Dermis blood vessel endothelial cell (primary cell): ENCODE measurements around the gene ZFHX2. TPM values are rescaled to one million over a fixed set of nuclear protein-coding genes. Genes with fewer than 3 reads are reported as not detected.

ENCODE experiments used
- DNase-seq: peaks from one replicate; pipeline ENCODE4 v3.0.0; 2010
- total RNA-seq: library from RNA; depleted of rRNA; stranded (reverse); fragments of >200 nt; gene quantifications from 2 replicates; pipeline ENCODE4 v1.2.3, GENCODE V29; 2014

ZFHX2 gene
- total RNA-seq, 1 donor from 2014 or later: 0.17 TPM

DNA sequence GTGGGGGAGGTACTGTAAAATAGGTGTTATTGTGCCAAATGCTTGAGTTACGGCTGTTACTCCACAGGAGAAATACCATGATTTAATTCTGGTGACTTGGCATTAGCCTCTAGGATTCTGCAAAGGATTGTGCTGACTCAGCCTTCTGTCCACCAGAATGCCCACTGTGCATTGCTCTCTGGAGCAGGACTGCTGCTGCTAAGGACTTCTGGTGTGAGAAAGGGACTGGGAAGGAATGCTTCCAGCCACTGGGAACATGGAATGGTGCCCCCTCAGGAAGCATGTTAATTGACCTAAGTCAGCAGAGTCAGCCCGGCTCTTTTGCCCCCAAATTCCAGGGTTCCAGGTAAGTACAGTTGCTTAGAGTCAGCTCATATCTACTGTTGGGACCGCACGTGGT lies 32.9 kb downstream of the ZFHX2 start:
- DNase-seq: no peak

DNA sequence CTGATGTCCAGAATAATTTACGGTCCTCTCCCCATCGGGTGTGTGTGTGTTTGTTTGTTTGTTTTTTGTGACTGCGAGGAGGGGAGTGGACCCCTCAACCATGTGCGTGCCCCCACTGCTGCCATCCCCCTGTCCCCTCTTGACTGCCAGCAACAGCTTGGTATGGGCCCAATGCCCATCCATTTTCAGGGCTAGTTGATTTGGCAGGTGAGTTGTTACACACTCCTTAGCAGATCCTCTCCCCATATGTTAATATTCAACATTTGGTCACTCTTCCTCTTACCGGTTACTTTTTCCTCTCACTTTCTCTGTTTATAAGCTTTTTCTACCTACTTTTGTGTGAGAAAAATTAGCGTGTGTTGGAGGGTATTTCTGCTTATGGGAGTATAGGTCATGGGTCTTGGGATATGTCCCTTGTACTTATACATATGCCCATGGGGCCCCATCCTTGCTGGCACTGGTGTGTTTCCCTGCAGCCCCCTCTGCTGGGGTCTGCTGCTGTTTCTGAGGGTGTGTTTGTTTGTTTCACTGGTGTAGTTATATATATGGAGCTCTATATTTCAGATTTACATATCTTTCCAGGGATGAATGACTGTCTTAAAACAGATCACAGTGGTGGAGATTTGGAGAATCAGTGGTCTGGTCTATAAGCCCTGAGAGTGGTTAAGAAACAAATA lies 33.8 kb downstream of the ZFHX2 start:
- no peak for DNase-seq

DNA sequence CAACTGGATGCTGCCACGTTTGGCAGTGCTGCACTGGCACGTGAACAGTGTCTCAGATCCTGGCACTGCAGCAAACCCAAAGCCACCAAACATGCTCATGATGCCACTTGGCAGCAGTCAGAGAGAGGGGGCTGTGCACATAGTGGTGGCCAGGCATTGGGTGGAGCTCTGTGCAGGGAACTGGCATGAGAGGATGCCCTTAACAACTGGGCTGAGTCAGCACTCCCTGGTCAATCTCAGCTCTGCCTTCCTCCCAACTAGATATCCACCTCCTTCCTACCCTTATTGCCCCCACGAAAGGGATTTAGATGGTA lies 37.0 kb downstream of the ZFHX2 start:
- DNase-seq: no peak

DNA sequence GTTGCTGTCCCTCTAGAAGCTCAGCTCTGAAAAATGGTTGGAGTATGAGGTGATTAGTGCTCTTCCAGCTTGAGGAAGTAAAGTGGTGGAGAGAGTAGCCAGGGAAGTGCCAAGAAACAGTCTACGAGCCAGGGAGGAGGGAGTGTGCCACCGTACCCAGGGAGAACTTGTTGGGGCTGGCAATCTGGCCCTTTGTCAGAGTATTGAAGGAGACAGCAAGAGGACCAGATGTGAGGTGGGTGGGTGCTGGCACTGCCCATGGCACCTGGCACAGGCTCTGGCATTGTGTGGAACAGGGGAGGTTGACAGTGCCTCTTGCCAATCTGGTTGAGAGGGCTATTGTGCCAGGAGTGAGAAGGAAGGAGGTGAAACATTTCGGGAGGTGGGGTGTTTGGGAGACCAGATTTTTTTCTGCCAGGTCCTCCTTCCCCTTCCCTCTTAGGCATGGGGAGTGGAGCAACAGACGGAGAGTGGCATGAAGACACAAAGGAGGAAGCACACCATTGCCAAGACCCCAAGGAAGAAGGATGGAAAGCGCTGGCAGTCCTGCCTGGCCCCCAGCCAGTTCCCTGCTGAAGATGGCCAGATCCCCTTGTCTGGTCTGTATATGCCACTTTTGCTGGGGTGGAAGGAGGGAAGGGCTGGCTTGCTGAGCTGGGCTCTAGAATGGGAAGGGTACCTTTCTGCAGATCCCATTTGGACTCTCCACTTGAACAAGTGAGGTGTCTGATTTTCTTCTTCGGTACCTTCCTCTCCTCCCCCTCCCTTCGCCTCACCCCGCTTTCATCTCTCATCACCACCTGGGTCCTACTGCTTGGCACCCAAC lies 37.5 kb downstream of the ZFHX2 start:
- no peak for DNase-seq

DNA sequence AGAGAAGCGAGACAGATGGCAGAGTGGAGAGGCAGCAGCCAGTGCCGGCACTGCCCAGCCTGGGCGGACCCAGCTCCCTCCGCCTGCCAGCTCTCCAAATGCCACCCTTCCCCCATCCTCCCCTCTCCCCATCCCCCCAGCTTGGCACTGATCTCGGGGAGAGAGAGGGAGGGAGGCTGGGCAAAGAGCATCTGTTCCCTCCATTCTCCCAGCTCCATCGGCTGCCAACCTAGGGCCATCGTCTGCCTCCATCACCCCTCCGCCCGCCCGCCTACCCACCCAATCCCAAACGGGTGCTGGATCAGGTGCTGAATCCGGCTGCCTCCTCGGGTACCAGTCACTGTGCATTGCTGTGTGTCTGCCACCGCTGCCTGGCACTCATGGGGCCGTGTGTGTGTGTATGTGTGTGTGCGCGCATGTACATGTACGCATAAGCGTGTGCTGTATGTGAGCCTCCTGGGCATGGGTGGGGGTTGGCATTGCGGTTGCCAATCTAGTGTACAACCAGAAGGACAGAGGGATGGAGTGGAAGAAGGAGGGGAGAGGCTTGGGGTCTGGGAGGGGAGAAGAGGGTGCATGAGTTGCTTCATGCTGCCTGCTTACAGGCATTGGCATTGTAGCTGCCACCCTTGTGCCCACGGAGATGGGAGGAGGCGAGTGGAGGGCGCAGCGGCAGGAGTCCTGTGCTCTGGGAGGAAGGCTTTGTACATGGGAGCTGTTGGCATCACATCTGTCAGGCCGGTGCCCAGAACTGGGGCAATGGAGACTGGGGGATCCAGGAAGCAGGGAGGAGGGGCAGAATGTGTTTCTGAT lies 38.4 kb downstream of the ZFHX2 start:
- DNase-seq: no peak

DNA sequence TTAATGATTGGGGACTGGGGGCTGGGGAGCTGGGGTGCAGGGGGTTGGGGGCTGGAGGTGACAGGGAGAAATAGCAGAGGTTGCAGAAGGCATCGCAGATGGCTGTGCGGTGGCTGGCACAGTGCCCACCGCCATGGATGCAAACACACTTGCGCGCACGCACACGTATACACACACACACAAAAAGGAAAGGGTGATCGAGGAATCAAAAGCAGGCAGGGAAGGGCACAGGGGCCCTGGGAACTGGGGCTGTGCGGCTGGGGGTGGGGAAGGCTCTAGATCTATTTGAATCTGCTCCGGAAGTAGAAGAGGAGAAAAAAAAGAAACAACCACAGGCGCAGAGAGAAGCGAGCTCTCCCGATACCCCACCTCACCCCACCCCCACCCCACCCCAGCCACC lies 39.4 kb downstream of the ZFHX2 start:
- DNase-seq: no peak

DNA sequence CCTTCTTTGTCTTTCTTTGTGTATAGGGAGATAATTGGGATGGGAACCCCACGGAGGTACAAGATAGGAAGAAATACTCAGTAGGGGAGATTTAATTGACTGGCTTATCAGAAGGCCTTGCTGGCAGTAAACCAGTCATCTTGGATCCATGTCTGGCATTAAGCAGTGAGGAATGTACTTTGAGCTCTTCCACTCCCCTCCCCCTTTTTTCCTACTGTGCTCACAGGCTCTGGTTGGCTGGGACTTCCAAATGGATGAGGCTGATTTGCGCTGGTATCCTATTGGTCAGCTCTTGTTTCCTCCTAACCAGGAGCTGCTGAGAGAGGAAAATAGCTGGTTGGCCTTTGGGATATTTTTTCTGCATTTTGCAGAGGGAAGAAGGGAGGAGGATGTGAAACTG lies 57.3 kb downstream of the ZFHX2 start:
- no peak for DNase-seq

DNA sequence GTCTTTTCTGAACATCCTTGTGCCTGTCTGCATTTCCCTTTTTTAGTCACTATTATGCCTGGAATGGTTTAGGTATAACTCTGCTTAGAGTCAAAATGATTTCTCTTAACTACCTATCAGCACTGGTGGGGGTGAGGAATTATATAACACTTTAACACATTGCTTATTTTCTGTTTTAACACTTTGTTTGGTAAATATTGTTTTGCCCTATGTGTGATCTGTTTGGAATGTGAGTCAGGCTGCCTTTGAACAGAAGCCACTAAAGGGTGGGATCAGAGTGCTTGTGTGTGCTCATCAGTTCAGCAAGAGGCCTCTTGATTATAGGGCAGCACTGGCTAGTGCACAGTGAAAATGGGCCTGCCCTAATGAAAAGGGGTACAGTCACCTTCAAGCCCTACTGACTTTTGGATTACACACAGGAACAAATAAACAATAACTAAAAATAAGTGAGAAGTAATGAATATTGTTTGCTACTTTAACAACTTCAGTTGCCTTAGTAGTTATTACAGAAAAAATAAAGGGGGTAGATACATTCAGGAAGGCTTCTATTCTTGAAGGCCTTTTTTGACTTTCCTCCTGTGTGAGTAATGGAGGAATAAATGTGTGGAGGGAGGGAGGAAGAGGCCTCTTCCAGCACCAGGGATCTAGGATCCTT lies 58.8 kb downstream of the ZFHX2 start:
- no peak for DNase-seq

DNA sequence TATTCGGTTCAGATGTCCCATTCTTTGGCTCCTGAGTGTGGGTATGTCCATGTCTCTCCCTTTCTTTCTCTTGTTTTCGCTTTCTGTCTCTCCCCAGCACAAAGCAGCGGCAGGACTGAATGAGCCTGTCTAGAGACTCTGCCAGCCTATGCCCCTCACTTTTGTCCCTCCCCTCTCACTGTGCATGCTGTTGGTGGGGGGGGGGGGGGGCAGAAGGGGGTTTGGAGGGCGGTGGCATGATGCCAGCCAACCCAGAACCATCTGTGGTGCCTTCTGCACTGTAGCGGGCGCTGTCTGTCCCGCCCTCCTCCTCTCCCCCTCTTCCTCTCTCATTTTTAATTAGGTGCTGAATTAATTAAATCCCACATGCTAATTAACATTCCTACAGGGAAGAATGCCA lies 64.3 kb downstream of the ZFHX2 start:
- no peak for DNase-seq

DNA sequence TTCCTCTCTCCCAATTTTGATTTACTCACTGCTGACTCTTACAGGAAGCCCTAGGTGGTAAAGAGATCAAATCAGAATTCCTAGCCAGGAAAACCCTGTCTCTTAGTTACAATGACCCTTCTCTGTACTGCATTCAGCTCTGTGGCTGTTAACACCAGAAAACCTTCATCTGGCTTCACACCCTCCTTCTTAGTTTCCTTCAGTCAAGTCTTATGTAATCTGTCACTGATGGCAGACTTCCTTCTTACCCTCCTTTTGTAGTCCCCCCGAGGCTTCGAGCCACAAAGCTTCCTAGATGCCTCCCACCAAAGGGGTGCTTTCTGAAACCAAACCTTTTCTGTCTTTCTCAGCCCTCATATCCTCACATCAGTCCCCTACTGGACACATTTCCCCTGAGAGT lies 65.5 kb downstream of the ZFHX2 start:
- DNase-seq: no peak

DNA sequence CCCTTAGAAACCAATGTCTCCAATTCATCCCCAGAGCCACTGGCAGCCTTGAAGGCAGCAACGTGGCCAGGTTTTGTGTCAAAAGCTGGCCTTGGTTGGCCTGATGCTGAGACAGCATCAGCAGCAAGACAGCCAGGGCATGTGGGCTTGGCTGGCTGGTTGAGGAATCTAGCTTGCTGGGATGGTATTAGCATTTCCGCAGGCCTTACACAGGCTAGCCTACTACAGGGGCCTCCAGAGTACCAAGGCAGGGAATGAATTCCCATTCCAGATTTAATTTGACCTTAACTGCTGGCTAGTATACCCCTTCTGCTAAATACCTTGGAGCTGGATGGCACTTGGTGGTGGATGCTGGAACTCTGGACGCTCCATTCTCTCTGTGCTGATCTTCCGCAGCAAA lies 66.2 kb downstream of the ZFHX2 start:
- DNase-seq: no peak

DNA sequence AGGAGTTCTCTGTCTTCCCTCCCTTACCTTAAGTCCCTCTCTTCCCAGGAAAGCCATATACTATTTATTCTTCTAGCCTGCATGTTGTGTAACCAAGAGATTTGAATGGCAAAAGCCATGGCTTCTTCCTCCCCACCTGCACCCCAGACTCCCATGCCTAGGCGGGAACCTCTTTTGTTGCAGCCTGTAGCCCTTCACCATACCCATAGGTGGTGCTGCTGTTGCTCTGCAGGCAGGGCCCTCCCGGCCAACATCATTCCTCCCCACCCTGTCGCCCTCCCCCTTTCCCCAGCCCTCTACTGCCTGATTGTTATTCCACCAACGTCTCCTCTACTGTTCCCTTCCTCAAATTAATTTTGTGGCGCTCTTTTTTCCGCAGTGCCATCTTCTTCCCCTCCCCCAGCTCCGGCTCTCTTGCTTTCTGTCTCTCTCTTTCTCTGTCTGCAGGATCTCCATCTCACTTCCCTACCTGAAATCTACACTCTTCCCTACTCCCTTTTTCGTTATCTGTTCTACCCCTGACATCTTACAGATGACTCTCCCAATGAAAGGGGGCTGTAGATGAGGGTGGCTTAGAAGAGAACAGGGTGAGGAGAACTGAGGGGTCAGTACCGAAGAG lies 68.2 kb downstream of the ZFHX2 start:
- DNase-seq: peak; percentile 26

DNA sequence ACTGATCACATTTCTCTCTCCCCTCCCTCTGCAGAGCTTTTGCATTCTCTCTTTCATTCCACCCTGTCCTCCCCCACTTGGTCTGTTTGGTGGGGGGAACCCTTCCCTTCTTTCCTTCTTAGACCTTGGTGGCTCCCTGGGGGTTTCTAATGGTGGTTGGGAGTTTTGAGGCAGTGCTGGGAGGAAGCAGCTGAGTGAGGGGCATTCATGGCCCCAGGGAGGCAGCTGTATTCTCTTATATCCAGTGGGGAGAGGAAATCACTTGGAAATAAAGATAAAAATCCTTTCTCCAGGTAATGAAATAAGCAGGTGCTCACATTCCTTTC lies 68.8 kb downstream of the ZFHX2 start:
- no peak for DNase-seq

DNA sequence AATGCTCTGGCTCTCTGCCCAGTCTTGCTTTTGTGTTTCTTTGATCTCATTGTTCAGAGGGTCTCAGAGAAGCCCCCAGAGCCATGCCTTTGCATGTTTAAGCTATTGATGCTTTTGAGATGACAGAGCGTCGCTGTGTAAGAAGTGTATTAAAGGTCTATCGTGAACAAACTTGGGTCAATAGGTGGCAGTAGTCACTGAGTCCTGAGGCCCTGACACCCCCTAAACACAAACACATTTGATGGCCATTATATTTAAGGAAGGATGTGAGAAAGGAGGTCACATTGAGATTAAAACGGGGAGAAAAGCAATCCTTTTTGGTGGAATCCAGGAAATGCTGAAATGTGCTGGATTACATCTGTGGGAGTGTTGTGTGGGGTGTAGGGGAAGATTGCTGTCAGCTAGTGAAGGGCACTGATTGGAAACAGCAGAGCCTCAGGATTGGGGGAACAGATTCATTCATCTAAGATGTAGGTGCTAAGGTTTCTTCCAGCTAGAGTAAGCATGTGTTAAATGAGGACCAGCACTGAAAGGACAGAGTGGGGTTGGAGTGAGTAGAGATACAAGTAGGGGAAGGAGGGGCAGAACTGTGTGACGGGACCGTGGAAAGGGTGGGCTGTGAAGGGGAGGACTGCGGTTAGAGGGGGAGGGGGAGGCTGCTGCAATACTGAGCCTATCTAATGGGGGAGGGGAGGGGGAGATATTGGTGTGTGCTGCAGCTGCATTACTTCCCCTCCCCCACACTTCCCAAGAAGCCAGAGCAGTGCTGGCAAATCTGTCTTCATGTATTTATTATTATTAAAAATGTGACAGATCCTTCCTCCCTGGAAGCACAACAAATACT lies 69.4 kb downstream of the ZFHX2 start:
- DNase-seq: no peak

DNA sequence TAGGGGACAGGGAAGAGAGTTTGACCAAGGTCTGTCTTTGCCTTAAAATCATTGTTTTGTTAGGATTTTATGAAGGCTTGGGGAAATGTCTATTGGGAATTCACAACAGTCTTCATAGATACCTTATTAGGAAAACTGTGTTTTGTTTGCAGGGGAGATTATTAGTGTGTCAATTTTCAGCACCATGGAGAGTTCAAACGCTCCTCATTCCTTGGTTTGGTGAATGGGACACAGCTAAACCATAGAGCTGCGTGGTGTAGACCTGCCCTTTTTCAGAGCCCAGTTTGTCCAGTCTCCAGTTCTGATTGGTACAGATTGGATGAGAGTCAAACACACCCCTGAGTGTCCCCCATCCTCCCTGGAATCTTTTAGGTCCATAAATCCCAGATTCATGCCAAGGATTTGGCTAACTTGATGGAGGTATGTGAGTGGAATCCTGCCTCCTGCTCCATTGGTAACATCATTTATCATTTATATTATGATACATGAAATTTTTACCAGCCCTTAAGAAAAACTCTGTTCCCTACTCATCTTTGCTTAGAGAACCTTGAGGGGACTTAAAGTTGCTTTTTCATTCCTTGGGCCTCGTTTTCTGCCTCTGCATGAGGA lies 70.1 kb downstream of the ZFHX2 start:
- peak; percentile 43 for DNase-seq

DNA sequence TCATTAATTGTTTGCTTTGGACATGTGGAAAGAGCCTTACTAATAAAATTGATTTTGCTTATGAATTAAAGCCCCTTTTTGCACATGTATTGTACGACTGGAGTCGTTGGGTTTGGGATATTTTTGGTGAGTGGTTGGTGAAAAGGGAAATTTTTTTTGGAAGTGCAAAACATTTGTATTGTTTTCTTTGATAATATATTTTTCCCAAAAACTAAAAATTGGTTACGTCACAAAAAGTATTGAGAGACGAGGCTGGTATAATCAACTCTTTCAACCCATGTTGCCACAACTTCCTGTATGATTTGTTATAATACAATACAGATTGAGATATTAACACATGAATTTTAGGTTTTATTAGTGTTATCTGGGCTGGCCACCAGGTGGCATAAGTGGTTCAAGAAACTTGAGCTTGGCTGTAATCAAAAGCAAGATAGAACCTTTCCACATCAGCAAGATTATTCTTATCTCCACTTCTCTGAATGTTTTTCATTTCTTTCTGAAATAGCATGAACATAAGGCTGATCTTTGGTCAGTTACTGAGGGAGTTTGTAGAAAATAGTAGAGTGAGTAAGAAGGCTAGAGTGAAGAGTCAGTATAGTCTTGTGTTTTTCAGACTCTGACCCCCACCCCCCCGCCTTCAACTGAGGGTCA lies 73.3 kb downstream of the ZFHX2 start:
- peak; percentile 84 for DNase-seq

DNA sequence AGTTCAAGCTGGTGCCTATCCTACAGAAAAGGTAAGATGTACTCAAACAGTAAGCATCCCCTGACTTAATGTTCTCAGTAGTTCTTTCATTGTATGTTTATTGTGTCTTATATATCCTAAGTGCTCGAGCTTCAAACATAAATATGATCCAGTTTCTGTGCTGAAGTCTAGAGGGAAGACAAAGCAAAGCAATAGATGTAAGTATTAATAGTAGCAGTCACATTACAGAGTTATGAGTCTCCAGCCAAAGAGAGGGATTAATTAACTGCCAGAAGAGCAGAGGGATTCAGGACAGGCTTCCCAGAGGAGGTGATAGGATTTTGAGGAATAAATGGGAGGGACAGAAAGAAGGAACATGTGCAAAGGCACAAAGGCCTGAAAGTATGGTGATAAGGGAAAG lies 80.6 kb downstream of the ZFHX2 start:
- DNase-seq: no peak
